Measurements from ENCODE around the gene GLA. TPM values are rescaled to one million over a fixed set of nuclear protein-coding genes. Genes with fewer than 3 reads are reported as not detected.
A peak's percentile ranks its signal among the peaks of the same experiment; 100 is the strongest.

The GLA gene
- total and polyA plus RNA-seq, 9 of the 15 experiments (the other 6 are each of a cell fraction or from before 2014, with no cell fraction given): 41.7 to 146 (median 73.8) TPM

GRCh38 chrX:101348452-101349192, 59.1 kb downstream of the GLA start, which contains the start of gene TIMM8A:
Gene TIMM8A, minus strand, starts transcription at chrX:101348742. Its CDS starts 78 bp downstream, at chrX:101348664.
- no TSS peak for BruUV-seq (replicated peaks)
- ChIA-PET POLR2A (interaction anchor here (0.6 to 4.0 kb wide), 8 partner anchors 9 to 68 kb away, joined by 3 to 21 read pairs (median 4); partner anchors contain the start of gene RPL36A), CTCF (ENCODE audit: low intra/inter-chr PET ratio) (no interaction called here)
- H3K9me1 ChIP-seq (ENCODE audit: control insufficient read depth, insufficient read depth, low read length): no peaks in the 10 kb centered on the region
- in situ Hi-C loops (cut with MboI) (no loop called here), intact Hi-C loops (cut with micrococcal nuclease) (loop anchor here (2.0 to 5.0 kb wide), 2 partner anchors 42 to 59 kb away; partner anchors contain the start of genes GLA, HNRNPH2 and RPL36A)
- FAIRE-seq (peak; percentile 83), DNase-seq (ENCODE audit: extremely low read depth in 1 of 4, low spot score in 3 of 4) (peak; percentile 79 to 91 (median 83)), ATAC-seq (peak; percentile 97)
- H3K4me2 ChIP-seq (ENCODE audit: insufficient read depth, low read length): peak within 1 kb of the TSS; percentile 85
- WGBS (ENCODE audit: insufficient coverage, low coverage, missing lambda C conversion rate): under 1% methylated on average over 35 of the region's 55 CpGs
- H3K4me1 ChIP-seq (replicated peaks in 1 of 2; ENCODE audit: control insufficient read depth in 2 of 2, insufficient read depth in 2 of 2, low read length in 2 of 2): peaks cover 0 to 6% of the 10 kb centered on the region in 2 experiments; a peak in 4 of 5 replicates
- peaks cover 51% of the 10 kb centered on the region for H3K36me3 ChIP-seq (ENCODE audit: control insufficient read depth, insufficient read depth, low read length)
- no peaks in the 10 kb centered on the region for H3K27me3 ChIP-seq (ENCODE audit: control insufficient read depth in 2 of 2, insufficient read depth in 2 of 2, low read length in 2 of 2)
- no peaks in the 10 kb centered on the region for H4K20me1 ChIP-seq (replicated peaks; ENCODE audit: control insufficient read depth, insufficient read depth, low read length)
- H3K79me2 ChIP-seq (ENCODE audit: control insufficient read depth, insufficient read depth, low read length): peaks cover 41% of the 10 kb centered on the region
- no peaks in the 10 kb centered on the region for H3K9me3 ChIP-seq (replicated peaks; ENCODE audit: control insufficient read depth, insufficient read depth, low read depth, low read length)
- H3K27ac ChIP-seq (ENCODE audit: extremely low read depth, low read depth, low read length): peak within 1 kb of the TSS; percentile 94
- H3K4me3 ChIP-seq: peak within 1 kb of the TSS; percentile 64
- peak within 1 kb of the TSS; percentile 85 to 96 for H3K9ac ChIP-seq (ENCODE audit: insufficient read depth in 1 of 2, low read depth in 2 of 2, low read length in 2 of 2)
- peak within 1 kb of the TSS; percentile 95 for H2AFZ ChIP-seq (ENCODE audit: low read depth, low read length)
- no peak for TF ChIP-seq FOSL1 (tag; conservative IDR thresholded peaks at IDR 0.05)
- TF ChIP-seq RAD51 (IDR thresholded peaks at IDR 0.05; ENCODE audit: borderline replicate concordance, low read depth): peak; percentile 97
- TF ChIP-seq ZFP30 (CRISPR knock-in tag; IDR thresholded peaks at IDR 0.05; ENCODE audit: borderline replicate concordance): no peak
- 0 out of 2 replicates have a peak, but pooled peaks have one; percentile 31 for TF ChIP-seq ZBTB33 (CRISPR knock-in tag; IDR thresholded peaks at IDR 0.05)
- no peak for TF ChIP-seq NR2F6 (CRISPR knock-in tag; IDR thresholded peaks at IDR 0.05)
- 0 out of 4 replicates have a peak, but pooled peaks of 1 of the 2 experiments have one; percentile 37 for TF ChIP-seq ZNF639 (CRISPR knock-in tag; conservative IDR thresholded peaks at IDR 0.05 in 1 of 2, IDR thresholded peaks at IDR 0.05 in 1 of 2)
- TF ChIP-seq ARID2 (IDR thresholded peaks at IDR 0.05): no peak
- TF ChIP-seq TFE3 (CRISPR knock-in tag; IDR thresholded peaks at IDR 0.05): peak; percentile 97
- no peak for TF ChIP-seq ZNF695 (CRISPR knock-in tag; IDR thresholded peaks at IDR 0.05)
- TF ChIP-seq TRIM24 (IDR thresholded peaks at IDR 0.05): no peak
- no peak for TF ChIP-seq ZNF253 (CRISPR knock-in tag; conservative IDR thresholded peaks at IDR 0.05)
- TF ChIP-seq ELK1 (CRISPR knock-in tag; IDR thresholded peaks at IDR 0.05): no peak
- TF ChIP-seq ZNF12 (CRISPR knock-in tag; IDR thresholded peaks at IDR 0.05): no peak
- TF ChIP-seq MAX (CRISPR knock-in tag; IDR thresholded peaks at IDR 0.05): peak; percentile 94
- no peak for TF ChIP-seq MCM5 (IDR thresholded peaks at IDR 0.05; ENCODE audit: low read depth)

Data from K562 (cell line).